NCI-H128 (cell line): Measurements from ENCODE around the gene MYOCOS.
A peak's percentile ranks its signal among the peaks of the same experiment; 100 is the strongest.

Source experiments
- DNase-seq: peaks from one replicate; lab custom pipeline; 2025; ENCODE audit not compliant: unreplicated experiment; lab: John Stamatoyannopoulos, UW

Gene MYOCOS

DNA sequence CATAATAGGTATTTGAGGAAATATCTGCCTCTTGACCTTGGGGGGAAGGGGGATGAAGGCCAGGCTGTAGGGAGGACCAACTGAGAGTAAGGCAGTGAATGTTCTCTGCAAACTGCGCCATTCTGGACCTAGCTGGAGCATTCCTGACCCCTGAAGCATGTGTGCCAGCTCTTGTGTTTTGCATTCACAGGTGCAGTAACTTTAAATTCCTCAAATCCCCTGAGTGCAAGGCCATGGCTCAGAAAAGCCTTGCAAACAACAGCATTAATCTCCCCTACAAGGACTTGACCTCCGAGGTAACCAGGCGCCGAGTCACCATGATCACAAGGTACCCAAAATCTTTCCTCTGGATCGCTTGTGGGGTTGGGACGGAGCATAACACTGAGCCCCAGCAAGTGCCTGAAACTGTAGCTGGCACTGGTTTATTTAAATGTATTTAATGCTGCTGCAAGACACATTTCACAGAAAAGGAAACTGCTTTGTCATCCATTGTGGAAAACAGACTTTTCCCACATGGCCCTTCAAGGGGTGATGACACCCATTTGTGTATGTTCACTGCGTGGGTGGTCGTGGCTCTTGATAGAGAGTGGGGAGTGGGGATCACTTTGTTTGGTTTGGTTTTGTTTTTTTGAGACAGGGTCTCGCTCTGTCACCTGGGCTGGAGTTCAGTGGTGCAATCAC lies 1.7 kb downstream of the MYOCOS start:
- DNase-seq, result no peak

DNA sequence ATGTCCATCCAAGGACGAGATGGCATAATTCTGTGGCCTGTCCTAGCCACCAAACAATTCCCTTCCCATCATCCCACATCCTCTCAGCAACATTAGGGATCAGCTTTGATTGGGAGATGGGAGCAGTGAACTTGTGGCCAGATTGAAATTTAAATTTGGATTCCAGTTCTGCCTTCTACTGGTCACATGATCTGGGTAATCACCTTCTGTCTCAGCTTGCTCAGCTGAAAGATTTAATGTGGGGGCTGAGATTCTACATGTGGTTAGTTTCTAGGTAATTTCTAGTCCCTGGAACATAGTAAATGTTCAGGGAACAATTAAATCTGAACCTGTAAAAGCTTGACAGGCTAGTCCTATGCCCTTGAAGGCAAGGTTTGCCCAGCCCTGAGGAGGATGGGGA lies 3.2 kb downstream of the MYOCOS start:
- DNase-seq, result no peak

DNA sequence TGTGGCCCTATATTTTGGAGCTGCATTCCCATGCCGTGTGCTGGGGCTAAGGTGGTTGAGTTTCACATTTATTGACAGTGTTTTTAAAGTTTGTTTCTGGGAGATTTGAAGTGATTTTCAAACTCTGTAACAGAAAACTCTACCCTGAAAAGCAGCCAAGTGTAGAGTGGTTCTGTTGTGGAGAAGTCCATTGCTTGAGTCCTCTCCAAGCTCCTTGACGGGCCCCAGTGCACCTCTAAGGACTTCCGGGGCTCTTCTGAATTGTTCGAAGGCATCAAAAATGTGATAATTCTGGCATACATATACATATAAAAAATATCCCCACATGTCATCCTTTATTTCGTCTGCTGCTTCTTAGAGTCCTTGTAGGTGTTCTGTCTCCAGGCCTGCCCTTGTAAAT lies 5.0 kb downstream of the MYOCOS start:
- no peak for DNase-seq

DNA sequence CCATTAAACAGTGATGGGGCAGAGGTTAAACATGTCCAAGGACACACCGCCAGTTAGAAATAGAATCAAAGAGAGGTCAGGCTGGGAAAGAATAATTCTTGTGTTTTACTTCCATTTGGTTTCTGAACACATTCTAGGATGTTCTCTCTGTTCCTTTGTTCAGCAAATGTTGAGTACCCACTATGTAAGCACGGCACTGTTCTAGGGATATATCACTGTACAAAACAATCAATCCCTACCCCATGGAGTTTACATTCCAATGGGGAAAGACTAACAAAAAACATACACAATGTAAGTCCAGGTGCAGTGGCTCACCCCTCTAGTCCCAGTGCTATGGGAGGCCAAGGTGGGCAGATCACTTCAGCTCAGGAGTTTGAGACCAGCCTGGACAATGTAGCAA lies 6.2 kb downstream of the MYOCOS start:
- DNase-seq, result no peak

DNA sequence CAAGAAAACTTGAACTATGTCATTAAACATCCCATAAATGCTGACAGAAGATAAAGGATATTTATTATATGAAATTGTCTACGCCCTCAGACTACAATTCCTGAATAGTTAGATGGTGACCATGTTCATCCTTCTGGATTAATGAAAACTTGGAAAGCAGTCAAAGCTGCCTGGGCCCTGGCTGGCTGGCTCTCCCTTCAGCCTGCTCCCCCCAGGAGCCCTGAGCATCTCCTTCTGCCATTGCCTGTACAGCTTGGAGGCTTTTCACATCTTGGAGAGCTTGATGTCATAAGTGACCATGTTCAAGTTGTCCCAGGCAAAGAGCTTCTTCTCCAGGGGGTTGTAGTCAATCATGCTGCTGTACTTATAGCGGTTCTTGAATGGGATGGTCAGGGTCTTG lies 13.6 kb downstream of the MYOCOS start:
- no peak for DNase-seq

DNA sequence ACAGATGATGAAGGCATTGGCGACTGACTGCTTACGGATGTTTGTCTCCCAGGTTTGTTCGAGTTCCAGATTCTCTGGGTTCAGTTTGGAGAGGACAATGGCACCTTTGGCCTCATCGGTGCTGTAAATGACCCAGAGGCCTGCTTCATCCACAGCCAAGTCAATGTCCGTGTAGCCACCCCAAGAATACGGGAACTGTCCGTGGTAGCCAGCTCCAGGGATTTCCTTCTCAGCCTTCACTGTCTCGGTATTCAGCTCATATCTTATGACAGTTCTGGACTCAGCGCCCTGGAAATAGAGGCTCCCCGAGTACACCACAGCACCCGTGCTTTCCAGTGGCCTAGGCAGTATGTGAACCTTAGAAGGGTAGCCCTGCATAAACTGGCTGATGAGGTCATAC lies 14.1 kb downstream of the MYOCOS start:
- DNase-seq, result no peak

DNA sequence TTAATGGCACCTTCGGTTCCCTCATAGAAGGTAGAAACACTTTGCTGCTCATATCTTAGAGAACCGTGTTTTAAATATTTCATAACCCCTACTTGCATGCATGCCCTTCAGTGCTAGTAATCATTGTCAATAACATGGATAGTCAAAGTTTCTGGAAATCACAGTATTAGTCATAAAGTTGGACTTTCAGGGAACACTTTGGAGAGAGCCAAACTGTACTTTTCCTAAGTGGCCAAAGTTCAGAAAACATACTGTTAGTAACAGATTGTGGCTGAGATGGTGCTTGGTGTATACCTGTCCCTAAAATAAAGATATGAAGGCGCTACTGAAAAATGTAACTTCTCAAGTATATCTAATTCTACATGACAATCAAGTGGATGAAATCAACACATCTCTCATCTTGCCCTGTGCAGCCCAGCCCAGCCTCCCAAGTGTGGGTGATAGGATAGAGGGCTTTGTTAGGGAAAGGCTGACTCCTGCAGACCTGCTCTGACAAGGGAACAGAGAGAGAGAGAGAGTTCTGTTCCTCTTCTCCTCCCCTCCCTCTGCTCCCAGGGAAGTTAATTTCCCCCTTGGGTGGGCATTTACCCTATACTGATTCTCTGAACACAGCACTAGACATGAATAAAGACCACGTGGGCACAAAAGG lies 16.0 kb downstream of the MYOCOS start:
- no peak for DNase-seq

DNA sequence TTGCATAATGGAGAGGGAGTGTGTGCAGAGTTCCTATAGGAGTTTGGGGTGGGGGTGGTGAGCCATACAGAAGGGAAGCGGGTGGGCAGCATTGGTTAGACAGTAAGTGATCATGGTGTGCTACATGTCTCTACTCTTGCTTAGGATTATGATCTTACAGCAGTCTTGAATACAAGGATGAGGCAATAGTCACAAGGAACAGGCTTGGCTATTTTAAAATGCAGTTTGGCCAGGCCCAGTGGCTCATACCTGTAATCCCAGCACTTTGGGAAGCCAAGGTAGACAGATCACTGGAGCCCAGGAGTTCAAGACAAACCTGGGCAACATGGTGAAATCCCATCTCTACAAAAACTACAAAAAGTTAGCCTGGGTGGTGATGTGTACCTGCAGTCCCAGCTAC lies 18.2 kb downstream of the MYOCOS start:
- no peak for DNase-seq

DNA sequence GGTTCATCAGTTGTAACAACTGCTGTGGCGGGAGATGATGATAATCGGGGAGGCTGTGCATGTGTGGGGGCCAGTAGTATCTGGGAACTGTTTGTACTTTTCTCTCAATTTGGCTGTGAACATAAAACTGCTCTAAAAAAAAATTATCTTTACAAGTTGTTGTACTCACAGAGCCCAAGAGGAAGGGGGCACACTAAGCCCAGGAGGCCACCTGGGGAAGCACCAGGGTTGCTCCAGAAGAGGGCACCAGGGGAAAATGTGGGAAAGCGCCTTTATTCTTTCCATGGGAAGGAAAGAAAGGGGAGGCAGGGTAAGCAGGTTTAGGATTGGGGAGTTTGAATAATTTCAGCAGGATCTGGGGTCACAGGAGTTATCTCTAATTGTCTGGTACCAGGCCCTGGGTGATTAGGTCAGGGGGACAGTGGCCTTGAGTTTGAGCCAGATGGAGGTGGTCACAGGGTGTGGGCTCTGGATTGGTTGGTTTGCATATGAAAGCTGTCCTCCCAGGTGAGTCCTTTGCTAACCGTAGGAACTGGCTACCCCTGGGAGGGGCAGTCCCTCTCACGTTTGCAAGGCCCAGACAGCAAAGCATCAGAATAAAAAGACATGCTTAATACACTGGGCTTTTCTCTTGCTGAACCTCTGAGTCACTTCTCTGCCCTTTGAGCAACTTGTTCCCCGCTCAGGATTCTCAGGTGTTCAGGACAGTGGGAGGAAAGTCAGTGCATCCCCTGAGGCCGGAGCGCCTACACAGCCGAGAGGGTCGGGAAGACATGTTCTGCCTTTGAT lies 19.2 kb downstream of the MYOCOS start:
- no peak for DNase-seq

DNA sequence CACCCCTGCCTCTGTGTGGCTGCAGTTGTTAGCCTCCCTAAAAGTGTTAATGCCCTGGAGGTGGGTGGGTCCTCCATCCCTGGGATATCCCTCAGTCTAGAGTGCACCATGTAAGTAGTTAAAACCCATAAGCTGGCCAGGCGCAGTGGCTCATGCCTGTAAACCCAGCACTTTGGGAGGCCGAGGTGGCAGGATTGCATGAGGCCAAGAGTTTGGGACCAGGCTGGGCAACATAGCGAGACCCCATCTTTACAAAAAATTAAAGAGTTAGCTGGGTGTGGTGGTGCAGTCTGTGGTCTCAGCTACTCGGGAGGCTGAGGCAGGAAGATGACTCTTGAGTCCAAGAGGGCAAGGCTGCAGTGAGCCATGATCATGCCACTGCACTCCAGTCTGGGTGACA lies 20.2 kb downstream of the MYOCOS start:
- no peak for DNase-seq

DNA sequence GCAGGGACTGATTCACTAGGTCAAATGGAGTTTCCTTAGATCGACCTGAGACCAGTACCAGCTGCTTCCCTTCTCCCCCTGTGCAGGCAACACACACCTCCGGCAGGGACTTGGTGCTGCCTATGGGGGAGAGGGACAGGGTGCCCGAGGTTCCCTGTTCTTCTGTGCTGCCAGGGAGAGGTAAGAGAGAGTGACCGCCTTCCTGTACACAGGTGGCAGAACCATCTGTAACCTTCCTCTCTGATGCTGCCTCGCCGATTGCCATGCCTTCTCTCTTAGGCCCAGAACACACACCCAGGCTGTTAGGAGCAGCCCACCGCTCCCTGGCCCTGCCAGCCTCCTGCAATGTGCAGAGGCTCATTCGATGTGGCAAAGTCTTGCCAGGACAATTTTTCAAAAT lies 21.1 kb downstream of the MYOCOS start:
- no peak for DNase-seq

DNA sequence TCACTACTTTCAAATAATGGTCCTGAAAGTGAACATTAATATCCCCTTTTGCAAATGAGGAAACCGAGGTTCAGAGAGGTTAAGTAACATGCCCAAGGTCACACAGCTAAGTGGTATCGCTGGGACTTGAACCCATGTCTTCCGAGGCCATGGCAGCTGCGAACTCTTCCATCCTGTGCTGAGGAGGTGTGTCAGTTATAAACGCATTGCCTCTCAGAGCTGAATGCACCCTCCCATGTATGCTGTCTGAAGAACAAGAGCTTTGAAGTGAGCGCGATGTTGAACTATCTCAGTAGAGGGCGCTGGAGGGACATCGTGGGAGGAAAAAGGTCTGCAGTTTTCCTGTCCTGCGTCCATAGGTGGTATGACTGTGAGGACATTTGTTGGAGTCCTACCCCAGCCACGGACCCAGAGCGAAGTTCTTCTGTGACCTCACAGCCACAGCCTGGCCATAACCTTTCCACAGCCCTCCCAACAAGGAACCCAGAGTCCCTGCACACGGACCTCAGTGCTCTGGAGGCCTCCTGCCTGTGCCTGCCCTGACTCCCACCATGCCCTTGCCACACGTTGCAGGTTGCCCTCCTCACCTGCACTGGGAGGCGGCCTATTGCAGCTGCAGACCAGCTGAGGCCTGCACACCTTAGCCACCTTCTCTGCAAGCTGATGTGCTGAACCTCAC lies 22.9 kb downstream of the MYOCOS start:
- peak; percentile 85 for DNase-seq

DNA sequence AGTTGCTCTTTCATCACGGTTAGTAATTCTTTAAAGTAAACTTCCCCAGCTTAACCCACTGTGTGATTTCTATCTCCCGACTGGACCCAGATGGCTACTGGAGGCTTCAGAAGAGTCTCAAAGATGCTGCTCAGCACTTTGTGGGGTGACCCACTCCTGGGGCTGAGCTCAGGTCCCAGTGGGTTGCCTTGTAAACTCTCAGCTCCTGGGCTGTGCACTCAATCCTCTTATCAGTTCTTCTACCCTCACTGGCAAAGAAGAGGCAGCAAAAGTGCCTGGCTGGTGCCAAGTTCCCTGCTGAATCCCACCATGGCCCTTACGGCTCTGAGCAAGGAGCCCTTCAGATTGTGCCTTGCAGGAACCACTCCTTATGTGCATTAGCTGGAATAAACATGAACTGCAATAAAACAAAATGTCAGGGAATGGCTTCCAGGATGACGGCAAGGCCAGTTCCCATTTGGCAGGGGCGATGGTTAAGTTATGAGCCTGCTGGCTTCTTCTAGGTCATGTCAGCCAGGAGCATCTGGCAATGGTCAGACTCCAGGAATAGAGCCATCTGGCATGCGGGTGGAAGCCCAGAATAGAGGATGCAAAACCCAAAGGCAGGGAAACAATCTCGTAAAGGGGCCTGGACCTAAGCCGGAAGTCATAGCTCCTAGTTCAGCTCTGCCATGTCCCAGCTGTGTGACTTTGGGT lies 23.7 kb downstream of the MYOCOS start:
- DNase-seq, result no peak

DNA sequence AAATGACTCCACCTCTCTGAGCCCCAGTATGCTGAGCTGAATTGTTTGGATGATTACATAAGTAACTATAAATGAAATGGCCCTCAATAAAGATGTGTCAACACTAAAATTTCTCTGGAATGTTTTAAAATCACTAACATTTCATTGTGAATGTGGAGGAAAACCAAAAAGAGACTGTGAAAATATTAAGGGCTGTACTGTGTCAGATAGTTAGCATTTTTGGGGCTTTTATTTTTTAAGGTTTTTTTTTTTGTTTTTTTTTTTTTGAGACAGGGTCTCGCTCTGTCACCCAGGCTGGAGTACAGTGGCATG lies 24.2 kb downstream of the MYOCOS start:
- no peak for DNase-seq

DNA sequence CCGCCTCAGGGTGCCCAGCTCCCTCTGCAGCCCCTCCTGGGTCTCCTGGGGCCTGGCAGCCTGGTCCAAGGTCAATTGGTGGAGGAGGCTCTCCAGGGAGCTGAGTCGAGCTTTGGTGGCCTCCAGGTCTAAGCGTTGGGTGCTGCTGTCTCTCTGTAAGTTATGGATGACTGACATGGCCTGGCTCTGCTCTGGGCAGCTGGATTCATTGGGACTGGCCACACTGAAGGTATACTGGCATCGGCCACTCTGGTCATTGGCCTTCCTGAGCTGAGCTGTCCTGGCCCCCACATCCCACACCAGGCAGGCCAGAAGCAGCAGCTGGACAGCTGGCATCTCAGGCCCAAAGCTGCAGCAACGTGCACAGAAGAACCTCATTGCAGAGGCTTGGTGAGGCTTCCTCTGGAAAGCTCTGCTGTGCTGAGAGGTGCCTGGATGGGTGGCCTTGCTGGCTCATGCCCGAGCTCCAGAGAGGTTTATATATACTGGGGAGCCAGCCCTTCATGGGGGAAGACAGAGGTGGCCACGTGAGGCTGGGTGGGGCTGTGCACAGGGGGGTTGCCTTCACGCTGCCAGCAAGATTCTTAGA lies 30.3 kb downstream of the MYOCOS start, which contains the start of gene MYOC:
MYOC (minus strand) TSS at position 455 of the 589 bp plus-strand sequence; CDS start at position 378, 77 bp downstream.
- no peak for DNase-seq

DNA sequence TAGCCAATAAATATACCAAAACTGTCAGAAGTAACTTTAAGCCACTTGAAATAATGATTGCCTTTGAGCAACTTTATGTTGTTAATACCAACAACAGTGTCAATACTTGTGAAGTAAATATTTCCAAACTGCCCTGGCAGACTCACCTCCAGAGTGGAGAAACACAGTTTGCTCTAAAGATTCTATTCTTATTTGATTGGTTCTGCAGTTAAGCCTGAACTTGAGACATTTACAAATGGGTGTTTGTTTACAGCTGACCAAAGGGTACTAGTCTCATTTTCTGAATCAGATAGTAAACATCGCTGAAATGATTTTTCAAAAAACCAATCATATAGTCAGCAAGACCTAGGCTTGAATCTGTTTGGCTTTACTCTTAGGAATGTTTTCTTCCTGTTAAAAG lies 31.8 kb downstream of the MYOCOS start:
- DNase-seq, result no peak

DNA sequence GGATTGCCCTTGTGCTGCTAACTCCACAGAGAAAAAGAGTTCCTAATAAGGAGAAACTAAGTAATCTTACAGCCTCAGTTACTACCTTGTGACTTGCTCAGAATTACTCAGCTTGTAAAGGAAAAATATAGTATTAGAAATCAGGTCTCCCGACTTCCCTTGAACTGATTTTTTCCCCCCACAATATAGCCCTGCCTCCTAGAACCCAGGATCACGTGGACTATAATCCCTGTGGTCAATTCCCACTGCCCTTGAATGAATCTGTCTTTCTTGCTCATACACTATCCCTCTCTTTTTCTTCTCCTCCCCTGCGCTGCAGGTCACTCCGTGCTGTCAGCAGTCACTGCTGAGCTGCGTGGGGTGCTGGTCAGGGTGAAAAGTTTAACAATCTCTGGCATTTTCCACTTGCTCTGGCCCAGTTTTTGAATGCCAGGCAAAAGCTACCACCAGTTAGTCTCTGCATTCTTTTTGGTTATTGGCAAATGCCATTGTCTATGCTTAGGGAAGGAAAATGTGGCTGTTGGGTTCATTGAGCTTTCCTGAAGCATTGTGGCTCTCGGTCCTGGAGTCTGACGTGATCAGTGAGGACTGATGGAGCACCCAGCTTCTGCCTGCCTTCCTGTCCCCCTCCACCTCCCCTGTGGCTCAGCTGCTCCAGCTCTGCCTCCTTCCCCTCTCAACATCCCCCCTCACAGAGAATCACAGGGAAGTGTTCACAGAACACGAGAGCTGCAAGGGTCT lies 32.3 kb downstream of the MYOCOS start:
- DNase-seq, result no peak

DNA sequence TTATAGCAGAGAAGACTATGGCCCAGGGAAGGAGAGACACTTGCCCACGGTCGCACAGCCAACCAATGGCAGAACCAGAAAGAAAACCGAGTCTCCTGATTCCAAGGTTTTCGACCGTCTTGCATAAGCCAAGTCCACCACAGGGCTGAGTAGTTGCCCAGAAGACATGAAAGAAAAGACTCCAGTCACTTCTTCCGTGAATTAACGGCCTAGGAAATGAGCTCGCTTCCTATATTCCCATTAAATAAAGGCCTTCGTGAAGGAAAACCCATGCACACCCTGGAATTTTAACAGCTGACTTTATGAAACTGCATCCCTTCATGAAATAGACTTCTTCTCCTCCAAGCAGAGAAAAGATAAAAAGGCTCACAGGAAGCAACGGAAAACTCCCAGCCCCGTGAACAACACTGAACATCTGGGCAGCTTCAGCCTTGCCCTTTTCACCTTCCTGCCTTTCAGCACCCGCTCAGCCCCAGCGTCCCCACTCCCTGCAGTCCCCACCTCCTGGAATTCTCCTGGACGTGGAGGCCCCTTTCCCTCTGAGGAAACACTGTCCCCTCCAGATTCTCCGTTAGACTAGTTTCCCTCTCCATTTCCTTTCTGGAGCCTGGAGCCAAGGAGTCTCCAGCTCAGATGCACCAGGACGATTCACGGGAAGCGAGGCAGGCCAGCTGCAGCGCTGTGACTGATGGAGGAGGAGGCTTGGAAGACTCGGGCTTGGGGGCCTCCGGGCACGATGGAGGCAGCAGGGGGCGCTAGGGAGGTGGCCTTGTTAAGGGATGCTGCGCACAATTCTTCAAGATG lies 33.1 kb downstream of the MYOCOS start:
- no peak for DNase-seq

DNA sequence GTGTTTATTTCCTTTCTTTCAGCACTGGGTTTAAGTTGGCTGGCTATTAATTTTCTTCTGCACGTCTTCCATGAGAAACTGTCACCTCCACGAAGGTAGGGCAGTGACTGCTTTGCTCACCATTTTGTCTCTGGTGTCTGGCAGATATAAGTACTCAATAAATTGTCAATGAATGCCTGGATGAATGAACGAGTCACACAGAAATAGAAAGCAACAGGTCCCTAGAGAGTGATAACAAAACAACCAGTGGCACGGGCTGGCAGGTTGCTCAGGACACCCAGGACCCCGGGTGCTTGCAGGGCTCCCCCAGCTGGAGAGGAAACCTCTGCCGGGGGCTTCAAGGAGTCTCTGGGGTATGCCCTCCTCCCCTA lies 33.7 kb downstream of the MYOCOS start:
- no peak for DNase-seq
